Measurements from ENCODE around the gene PYY. TPM values are rescaled to one million over a fixed set of nuclear protein-coding genes. Genes with fewer than 3 reads are reported as not detected.
"Not testable (repeated sequence)": the region's sequence is repeated elsewhere in the genome, so short reads cannot be mapped to it uniquely, and the experiment has no call there.

Gene PYY
- total RNA-seq, 1 donor from 2014 or later: not detected

DNA sequence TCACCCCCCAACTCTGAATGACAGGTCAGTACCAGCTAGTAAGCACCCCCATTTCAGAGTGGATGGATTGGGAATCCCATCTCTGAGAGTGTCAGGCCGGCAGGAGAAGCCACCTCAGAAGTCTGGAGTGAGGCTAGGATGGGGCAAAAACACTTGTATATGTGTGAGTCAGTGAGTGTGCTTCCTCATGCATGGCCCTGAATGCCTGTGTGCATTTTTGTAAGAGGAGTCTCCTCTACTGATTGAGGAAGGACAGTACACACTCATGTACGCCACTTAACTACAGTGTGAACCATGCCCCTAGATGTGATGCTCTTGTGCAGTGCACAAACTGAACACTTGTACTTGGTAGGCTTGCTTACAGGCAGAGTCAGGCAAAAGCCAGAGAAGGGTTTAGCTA lies 28.4 kb upstream of the PYY start:
- intact Hi-C loops (cut with DNase I): no loop called here
- DNase-seq (ENCODE audit: low spot score): no peak

DNA sequence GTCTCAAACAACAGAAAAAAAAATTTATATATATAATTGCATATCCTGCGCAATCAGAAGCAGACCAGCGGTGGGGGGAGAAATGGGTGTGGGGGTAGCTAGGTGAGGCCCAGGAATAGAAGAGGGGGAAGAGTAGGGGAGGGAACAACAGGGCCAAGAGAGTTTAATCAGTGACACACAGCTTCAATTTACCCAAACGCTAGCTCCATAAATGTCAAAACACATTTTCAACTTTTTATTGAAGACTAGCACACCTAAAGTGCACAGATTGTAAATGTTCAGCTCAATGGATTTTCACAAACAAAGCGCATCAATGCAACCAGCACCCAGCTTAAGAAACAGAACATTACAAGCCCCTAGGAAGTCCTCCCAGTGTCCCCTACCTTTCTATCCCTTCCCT lies 25.9 kb upstream of the PYY start:
- intact Hi-C loops (cut with DNase I): no loop called here
- DNase-seq (ENCODE audit: low spot score): no peak

DNA sequence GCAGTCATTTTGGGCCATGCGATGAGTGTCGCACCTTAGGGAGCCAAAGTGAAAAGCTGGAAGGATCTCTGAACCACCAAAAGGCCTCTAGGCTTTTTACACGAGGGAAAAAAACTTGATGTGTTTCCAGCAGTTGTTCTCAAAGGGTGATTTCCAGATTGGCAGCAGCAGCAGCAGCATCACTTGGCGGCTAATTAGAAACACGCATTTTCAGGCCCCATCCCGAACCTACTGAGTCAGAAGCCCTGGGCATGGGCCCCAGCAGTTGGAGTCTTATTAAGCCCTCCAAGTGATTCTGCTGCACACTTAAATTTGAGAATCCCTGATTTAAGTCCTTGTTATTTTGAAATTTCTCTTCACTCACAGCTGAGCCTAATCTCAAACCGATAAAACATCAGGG lies 25.3 kb upstream of the PYY start:
- DNase-seq (ENCODE audit: low spot score): no peak

DNA sequence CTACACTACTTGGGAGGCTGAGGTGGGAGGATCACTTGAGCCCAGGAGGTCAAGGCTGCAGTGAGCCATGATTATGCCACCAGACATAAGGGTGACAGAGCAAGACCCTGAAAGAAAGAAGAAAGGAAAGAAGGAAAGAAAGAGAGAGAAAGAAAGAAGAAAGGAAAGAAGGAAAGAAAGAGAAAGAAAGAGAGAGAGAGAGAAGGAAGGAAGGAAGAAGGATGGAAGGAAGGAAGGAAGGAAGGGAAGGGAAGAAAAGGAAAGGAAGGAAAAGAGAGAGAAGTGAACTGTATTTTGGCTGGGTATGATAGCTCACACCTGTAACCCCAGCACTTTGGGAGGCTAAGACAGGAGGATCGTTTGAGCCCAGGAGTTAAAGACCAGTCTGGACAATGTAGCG lies 24.3 kb upstream of the PYY start:
- intact Hi-C loops (cut with DNase I): no loop called here
- no peak for DNase-seq (ENCODE audit: low spot score)

More for the DNA sequence above, 25.3 kb upstream of the PYY start:
- intact Hi-C loops (cut with DNase I): no loop called here

DNA sequence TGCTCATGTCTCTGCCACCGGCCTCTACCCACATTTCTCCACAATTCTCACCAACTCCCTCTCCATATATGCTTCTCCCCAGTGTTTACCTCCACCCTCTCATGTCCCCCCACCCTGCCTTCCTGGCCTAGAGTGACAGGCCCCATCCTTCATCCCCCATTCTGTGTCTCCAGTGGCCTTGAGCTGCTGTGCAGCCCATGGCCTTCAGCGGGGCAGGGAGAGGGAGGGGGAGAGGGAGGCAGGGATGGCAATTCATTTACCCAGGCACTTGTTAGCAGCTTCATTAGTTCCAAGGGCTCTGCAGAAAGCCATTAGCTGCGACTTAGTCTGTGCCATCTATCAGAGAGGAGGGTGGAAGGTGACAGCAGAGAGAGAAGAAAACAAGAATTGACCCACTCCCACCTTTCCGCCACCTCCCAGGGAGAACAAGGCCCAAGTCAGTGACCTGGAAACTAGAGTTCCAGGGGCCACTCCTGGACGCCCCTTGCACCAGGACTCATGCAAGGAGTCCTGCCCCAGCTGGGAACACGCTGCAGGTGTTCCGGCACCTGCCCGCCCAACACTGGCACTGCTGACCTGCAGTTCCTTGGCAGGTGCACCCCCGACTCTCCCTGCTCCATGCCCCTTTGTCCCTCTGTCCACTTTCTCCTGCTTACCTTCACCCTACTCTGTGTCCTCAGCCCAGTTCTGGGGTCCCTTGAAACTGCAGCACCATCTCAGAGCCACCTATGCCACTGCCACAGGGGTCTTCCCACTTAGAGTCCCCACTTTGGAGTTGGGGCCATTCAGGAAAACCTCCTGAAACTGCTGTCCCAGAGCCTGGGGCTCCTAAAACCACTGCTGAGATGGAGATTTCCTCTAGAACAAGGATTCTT lies 23.5 kb upstream of the PYY start:
- DNase-seq (ENCODE audit: low spot score): no peak
- intact Hi-C loops (cut with DNase I): no loop called here

DNA sequence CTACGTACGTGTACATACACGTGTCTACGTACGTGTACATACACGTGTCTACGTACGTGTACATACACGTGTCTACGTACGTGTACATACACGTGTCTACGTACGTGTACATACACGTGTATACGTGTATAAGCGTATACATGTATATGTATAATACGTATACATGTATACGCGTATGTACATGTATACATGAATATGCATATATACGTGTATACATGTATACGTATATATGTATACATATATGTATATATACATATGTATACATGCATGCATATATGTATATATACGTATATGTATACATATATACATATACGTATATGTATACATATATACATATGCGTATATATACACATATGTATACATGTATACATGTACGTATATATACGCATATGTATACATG lies 22.2 kb upstream of the PYY start:
- intact Hi-C loops (cut with DNase I): no loop called here

DNA sequence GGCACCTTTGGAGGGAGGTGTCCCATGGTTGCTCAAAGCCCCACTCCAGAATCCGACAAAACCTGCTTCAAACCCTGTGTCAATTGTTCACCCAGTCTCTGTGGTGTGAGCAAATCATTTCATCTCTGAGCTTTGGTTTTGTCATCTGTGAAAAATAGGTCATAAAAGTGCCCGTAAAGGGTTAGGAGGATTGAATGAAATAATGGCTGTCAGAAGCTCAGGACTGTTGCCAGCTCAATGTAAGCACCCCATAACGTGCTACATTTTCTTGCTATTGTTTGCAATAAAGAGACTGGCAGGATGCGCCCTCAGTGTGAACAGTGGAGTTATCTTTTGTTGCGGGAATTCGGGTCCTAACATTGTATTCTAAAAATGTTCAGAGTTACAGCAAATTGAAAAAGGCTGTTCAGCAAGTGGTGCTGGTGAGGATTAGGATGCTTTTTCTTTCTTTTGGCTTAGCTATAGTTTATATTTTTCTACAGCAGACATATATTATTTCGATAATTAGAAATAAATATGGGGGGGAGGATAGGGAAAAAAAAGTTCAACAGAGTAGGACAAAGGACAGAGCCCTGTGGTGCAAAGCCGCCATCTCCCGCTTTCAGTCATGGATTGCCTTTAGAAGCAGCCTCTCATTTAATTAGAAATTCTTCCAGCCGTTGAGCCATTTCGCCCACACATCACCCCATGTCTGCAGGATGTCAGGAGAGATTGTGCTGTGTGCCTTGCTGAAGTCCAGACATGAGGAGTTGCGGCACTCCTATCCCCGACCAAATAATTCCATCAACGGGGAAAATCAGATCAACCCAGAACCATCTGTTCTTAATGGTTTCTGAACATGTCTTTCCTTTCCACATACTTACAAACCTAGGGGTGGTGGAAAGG lies 20.9 kb upstream of the PYY start:
- intact Hi-C loops (cut with DNase I): no loop called here

More for the DNA sequence above, 22.2 kb upstream of the PYY start:
- no peak for DNase-seq (ENCODE audit: low spot score)

DNA sequence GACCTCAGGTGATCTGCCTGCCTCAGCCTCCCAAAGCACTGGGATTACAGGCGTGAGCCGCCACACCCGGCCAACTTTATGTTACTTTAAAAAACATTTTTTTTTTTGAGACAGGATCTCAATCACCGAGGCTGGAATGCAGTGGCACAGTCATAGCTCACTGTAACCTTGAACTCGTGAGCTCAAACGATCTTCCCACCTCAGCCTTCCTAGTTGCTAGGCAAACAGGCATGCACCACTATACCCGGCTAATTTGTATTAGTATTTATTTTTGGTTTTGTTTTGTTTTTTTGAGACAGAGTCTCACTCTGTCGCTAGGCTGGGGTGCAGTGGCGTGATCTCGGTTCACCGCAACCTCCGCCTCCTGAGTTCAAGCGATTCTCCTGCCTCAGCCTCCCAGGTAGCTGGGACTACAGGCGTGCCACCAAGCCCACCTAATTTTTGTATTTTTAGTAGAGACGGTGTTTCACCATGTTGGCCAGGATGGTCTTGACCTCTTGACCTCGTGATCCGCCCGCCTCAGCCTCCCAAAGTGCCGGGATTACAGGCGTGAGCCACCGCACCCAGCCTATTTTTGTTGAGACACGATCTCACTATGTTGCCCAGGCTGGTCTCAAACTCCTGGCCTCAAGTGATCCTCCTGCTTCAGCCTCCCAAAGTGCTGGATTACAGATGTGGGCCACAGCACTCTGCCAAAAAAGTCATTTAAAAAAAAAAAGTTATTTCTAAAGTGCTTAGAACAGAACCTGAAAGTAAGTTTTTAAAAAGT lies 18.9 kb upstream of the PYY start:
- DNase-seq (ENCODE audit: low spot score); intact Hi-C loops (cut with DNase I): not testable (repeated sequence)

More for the DNA sequence above, 20.9 kb upstream of the PYY start:
- DNase-seq (ENCODE audit: low spot score): no peak

DNA sequence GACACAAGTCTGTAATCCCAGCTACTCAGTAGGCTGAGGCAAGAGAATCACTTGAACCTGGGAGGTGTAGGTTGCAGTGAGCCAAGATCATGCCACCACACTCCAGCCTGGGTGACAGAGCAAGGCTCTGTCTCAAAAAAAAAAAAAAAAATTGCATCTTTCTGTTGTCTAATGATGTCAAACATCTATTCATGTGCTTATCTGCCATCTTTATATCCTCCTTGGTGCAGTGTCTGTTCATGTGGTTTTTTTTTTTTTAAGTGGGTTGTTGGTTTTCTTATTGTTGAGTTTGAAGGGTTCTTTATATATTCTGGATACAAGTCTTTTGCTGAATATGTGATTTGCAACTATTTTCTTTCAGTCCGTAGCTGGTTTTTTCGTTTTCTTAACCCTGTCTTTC lies 17.7 kb upstream of the PYY start:
- intact Hi-C loops (cut with DNase I); DNase-seq (ENCODE audit: low spot score): not testable (repeated sequence)

DNA sequence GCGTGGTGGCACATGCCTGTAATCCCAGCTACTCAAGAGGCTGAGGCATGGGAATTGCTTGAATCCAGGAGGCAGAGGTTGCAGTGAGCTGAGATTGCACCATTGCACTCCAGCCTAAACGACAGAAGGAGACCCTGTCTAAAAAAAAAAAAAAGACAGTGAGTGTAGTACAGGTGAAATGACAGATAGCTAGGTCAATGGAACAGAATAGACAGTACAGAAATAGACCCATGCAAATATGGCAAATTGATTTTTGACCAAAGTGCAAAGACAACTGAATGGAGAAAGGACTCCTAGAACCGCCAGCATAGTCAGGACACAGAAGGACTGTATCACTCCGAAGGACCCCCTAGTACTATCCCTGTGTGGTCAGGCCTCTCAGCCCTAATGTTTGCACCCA lies 16.6 kb upstream of the PYY start:
- intact Hi-C loops (cut with DNase I): no loop called here
- no peak for DNase-seq (ENCODE audit: low spot score)

DNA sequence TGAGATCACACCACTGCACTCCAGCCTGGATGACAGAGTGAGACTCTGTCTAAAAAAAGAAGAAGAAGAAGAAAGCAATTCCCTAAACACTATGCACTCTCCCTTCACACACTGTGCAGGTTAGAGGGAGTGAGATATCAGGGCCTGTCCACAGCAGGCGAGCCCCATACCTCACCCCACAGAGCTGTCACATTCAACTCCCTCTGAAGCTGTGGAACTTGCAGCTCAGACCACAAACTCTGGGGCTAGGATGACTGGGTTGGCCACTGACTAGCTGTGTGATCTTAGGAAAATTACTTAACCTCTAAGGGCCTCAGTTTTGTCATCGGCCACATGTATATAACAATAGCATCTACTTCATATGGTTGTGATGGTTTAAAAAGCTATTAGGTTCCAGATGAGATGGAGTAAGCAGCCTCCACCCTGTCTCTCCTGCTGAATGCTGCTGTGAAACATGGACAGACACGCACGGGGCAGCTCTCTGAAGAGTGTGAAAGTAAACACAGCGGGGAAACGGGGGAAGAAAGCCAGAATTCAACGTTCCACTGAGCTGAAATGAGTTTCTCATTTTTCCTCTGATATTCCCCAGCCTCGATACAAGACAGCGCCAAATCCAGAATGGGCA lies 13.6 kb upstream of the PYY start:
- intact Hi-C loops (cut with DNase I): no loop called here
- no peak for DNase-seq (ENCODE audit: low spot score)

DNA sequence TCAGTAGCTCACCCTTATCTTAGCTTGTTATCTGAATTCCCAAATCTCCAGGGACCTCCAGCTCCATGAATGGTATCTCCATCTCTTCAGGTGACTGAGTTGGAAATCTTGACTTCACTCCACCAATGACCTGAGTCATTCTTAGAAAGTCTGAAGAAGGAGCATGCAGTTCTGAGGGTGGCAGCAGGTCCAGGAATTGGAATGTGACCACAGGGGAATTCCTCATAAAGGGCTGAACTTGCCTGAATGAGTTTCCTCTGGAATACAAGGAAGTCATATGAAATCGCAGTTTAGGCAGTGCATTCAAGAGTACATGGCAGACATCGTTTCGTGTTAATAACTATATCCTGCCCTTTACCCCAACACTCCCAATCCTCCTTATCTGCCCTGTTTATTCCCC lies 12.5 kb upstream of the PYY start:
- intact Hi-C loops (cut with DNase I): no loop called here
- DNase-seq (ENCODE audit: low spot score): no peak

DNA sequence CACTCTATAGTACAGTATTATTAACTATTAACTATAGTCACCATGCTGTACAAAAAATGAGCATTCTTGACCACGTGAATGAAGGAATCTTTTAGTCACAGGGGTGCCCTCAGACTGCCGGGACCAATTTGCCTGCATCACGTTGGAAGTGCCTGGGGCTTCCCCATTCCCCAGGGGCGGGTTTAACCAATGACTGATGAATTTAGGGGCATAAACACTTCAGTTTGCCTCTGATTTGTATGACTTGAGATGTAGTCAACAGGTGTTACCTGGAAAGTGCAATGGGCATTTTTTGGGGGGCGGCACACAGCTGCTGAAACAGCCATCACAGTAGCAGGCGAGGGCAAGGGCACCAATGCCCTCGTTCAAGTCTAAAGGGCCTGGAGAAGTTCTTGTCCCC lies 8.7 kb upstream of the PYY start:
- DNase-seq (ENCODE audit: low spot score): no peak
- intact Hi-C loops (cut with DNase I): no loop called here

DNA sequence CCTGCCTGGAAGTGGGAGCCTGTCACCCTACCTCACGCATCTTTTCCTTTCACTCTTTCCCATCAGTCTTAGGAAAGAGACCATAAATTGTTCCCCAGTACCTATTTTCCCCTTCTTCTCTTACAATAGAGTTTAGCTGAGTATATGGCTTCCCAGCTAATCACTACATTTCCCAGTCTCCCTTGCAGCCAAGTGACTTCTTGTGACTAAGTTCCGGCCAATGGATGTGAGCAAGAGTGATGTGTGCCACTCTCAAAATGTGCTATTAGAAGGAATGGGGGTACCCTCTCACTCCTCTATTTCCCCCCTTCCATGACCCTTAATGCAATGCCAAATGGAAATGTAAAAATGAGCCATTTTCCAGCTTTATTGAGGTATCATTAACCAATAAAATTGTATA lies 8.2 kb upstream of the PYY start:
- intact Hi-C loops (cut with DNase I): no loop called here
- DNase-seq (ENCODE audit: low spot score): no peak

DNA sequence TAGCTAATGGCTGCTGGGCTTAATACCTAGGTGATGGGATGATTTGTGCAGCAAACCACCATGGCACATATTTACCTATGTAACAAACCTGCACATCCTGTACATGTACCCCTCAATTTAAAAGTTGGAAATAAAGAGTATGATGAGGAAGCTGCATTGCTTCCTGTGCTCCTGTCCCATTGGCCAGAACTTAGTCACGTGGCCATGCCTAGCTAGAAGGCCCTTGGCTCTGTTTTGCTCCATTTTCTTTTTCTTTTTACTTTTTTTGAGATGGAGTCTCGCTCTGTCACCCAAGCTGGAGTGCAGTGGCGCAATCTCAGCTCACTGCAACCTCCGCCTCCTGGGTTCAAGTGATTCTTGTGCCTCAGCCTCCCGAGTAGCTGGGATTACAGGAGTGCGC lies 7.6 kb upstream of the PYY start:
- intact Hi-C loops (cut with DNase I); DNase-seq (ENCODE audit: low spot score): not testable (repeated sequence)

DNA sequence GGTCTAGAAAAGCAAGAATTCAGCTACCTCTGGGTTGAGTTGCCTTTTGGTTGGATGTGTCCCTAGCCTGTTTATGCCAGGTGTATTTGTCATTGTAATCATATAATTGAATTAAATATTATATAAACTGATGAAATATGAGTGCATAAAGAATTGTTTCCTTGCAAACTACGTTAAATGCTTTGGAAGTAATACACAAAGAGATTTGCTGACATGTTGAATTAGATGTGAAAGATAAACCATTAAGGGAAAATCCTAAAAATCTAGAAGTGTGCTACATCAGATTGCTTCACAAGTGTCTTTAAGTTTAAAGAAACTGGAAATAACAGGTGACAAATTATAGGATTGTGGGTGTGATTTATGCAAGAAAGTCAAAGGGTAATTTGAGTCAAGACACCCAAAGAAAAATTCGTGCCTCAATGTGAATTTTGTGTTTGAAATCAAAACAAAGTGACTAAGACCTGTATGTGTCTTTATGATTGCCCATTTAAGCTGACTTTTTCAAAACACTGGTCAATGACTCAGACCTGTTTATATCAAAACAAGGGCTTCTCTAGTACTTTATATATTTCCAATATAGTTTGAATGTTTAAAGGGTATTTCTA lies 5.1 kb upstream of the PYY start:
- no peak for DNase-seq (ENCODE audit: low spot score)
- intact Hi-C loops (cut with DNase I): no loop called here

DNA sequence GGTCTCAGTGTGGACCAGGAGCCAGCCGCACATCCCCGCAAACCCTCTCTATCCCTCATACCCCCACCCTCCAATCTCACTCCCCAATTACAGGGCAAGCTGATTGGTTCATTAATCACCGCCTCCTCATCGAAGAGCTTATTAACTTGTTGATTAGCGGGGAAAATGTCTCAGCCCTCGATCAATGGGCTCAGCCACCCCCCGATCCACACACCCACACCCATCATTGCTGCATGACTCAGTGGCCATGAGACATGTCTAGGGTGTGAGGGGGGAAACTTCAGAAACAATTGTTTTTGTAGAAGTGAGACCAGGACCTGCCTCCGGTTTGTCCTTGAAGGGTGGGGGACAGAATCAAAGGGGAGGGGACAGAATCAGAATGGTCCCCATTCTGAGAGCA lies 2.5 kb upstream of the PYY start:
- DNase-seq (ENCODE audit: low spot score): no peak
- intact Hi-C loops (cut with DNase I): no loop called here

DNA sequence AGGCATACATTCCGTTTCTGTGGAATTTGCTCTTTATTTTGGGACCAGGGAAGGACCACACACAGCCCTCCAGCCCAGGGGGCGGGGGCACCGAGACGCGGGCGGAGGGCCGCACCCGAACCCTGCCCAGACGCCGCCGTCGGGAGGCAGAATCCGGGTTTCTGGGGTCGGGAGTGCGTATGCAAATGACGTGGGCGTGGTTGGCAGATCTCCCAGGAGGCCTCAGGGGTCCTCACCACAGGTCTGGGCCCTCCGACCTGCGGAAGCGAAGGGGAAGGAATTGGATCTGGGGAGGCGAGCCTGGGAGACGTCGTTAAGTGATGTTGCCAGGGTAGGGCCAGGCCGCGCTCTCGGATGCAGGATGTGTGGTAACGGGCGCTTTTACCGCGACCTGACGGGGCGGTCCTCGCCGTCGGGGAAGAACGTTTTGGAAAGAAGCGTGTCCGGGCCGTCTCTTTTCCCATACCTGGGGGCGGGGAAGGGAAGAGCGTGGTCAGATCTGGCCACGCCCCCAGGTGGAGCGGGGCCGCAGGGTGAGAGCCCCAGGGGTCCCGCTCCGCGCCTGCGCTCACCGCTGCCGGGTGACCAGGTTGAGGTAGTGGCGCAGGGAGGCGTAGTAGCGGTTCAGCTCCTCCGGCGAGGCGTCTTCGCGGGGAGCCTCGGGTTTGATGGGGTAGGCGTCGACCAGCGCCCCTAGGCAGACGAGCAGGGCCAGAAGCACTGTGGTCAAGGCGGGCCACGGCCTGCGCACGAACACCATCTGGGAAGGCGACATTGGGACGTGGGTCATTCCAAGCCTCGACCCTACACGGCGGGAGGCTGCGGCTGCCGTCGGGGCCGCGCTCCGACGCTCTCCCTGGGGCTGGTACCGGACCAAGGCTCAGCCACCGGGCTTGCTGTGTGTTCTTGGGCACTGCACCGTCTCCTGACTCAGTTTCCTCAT lies 745 bp downstream of the PYY start:
- DNase-seq (ENCODE audit: low spot score): no peak
- intact Hi-C loops (cut with DNase I): no loop called here

All from cardiac septum (tissue), 1 donor.